Measurements from ENCODE around the gene CRYBG2.

GRCh38 chr1:26401891-26402290, 48.0 kb upstream of the CRYBG2 start:
- no peak for TF ChIP-seq SAP30 (IDR thresholded peaks at IDR 0.05; ENCODE audit: insufficient read depth, insufficient replicate concordance, low read length)
- no peak for TF ChIP-seq CHD7 (IDR thresholded peaks at IDR 0.05; ENCODE audit: insufficient replicate concordance, low read length)
- no peak for TF ChIP-seq MAX (IDR thresholded peaks at IDR 0.05)
- TF ChIP-seq GABPA (IDR thresholded peaks at IDR 0.05; ENCODE audit: borderline replicate concordance, insufficient read depth, low read length), result no peak
- no peak for TF ChIP-seq EZH2 (IDR thresholded peaks at IDR 0.05; ENCODE audit: low read depth, low read length, severe bottlenecking)
- TF ChIP-seq ATF3 (IDR thresholded peaks at IDR 0.05; ENCODE audit: insufficient read depth, low read depth, low read length), result no peak
- TF ChIP-seq CTCF (IDR thresholded peaks at IDR 0.05; ENCODE audit: control extremely low read depth in 1 of 3, insufficient read depth in 1 of 3, low read depth in 1 of 3, low read length in 3 of 3), result no peak
